Stimulated activated CD8-positive, alpha-beta memory T cell treated with anti-CD3 and anti-CD28 coated beads, Interleukin-4, amount 100 ng/mL, for 24 hours (primary cell): ENCODE data around the gene ADAM15.
A peak's percentile ranks its signal among the peaks of the same experiment; 100 is the strongest.

Source experiments
- DNase-seq: peaks from one replicate; pipeline ENCODE4 v3.0.0-alpha.2; 2020; ENCODE audit warnings: low read depth

The ADAM15 gene

GRCh38 chr1:155086128-155086741 is 35.1 kb downstream of the ADAM15 start:
- DNase-seq, result peak; percentile 68

GRCh38 chr1:155086856-155087535 is 35.9 kb downstream of the ADAM15 start:
- DNase-seq, result no peak

GRCh38 chr1:155091071-155092051 is 40.2 kb downstream of the ADAM15 start:
- peak; percentile 70 for DNase-seq

DNA sequence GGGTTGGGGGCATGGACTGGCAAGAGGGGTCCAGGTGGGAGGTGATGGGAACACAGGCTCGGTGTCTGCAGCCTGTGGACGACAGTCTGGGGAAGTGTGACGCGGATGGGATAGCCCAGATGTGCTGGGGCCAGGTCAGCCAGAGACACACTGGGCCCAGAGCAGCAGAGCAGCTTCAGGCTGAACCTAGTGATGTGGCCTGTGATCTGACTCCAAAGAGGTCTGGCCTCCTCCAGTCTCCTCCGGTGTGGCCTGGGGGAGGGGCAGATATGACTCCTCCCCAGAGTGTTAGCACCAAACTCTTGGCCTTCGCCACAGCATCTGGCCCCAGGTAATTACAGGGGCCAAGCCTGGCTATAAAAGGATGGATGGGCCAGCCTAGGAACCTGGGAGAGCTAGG is 41.0 kb downstream of the ADAM15 start:
- no peak for DNase-seq

DNA sequence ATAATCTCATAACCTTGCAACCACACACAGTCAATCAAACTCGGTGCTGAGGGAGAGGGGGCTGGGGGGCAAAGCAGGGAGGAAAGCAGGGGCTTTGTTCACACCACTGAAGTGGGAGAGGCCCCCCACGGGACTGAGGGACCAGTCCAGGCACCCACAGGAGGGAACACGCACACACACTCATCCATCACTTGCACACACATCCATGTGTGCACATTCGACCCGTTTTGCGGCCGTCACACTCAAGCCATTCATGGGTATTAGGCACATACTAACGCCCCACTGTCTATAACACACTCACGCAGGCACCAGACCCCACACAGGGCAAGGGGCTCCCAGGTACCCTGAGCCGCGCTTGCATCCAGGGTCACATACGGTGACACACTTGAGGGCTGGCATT is 41.5 kb downstream of the ADAM15 start:
- DNase-seq, result no peak

GRCh38 chr1:155093911-155094621 is 43.0 kb downstream of the ADAM15 start:
- no peak for DNase-seq

DNA sequence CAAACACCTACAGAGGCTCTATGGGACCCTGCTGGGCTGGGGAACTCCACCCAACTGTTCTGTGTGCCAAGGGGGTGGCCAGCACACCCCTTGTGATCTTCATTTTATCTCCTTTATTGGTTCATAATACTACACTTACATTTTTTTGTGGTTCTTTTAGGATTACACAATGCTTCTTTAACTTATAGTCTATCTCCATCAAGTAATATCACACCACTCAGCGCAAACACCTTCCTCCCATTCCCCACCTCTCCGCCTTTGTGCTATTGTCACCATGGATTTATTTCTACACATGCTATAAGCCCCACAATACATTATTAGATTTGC is 43.5 kb downstream of the ADAM15 start:
- no peak for DNase-seq

DNA sequence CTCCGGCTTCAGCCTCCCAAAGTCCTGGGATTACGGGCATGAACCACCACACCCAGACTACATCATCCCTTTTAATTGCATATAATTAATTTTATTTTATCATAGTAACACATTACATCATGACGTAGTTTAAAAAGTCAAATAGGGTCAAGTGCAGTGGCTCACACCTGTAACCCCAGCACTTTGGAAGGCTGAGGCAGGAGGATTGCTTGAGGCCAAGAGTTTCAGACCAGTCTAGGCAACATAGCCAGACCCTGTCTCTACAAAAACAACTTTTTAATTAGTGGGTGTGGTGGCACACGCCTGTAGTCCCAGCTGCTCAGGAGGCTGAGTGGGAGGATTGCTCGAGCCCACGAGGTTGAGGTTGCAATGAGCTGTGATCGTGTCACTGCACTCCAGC is 48.2 kb downstream of the ADAM15 start:
- no peak for DNase-seq

DNA sequence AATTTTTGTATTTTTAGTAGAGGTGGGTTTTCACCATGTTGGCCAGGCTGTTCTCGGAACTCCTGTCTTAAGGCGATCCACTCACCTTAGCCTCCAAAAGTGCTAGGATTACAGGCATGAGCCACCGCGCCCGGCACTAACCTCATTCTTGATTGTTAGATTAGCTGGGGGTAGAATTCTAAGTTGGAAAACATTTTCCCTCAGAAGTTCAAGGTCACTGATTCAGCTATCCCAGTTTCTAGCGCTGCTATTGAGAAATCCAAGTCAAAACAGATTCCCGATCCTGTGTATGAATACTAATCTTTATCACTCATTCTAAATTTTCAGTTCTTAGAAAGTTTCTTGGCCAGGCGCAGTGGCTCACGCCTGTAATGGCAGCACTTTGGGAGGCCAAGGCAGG is 52.2 kb downstream of the ADAM15 start:
- no peak for DNase-seq

GRCh38 chr1:155104605-155105534 is 53.8 kb downstream of the ADAM15 start:
- DNase-seq, result no peak

- DNase-seq, result no peak
These were observed 54.5 kb downstream of the ADAM15 start for GRCh38 chr1:155105604-155106011.

DNA sequence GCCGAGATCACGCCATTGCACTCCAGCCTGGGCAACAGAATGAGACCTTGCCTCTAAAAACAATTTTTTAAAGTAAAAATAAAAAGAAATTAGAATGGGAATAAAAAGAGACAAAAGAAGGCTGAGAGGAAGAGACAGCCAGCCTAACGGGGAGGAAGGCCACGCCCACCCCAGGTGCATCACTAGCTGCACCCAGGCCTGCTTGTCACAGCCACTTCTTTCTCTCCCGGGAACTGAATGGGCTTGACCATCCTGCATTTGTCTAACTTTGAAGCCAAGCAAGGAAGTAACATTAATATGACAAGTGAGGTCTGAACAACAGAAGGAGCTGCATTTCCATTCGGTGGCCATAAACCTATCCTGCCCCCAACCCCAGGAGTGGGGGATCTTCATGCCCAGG is 55.7 kb downstream of the ADAM15 start:
- no peak for DNase-seq

DNA sequence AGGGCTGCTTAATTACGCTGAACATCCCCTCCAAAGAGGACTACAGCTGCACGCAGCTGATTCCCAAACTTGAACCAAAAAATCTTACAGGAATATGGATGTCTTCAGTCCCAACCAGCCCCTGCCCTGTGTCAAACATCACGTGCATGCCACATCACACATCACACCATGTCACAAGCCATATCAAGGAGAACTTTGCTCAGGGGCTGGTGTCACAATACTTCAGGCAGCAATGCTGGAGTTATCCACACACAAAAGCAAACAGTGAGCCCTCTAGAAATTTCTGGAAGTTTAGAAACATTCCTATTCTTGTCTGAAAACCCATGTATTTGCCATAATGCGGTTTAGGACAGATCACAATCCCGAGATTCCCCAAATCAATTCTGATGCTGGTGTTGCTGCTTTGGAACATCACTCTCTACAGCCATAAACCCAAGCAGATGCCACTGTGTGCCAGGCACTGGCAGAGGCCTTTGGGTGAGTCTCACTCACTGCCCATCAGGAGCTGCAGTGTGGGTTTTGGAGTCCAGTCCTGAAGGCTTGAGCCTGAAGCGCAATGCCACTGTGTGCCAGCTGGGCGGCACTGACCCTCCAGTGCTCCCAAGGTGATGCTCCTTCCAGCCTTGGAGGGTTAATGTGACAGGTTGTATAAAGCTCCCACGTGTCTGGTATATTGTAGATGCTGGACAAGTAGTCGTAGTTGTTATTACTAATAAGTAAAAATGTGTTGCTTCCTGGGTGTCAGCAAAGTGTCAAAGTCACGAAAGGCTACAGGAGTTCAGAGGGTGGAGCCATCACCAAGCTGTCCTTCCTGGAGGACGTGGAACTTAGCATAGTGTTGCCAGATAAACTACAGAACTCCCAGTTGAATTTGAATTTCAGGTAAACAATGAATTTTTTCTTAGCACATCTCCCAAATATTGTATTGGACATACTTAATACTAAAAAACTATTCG is 56.5 kb downstream of the ADAM15 start:
- DNase-seq, result no peak

DNA sequence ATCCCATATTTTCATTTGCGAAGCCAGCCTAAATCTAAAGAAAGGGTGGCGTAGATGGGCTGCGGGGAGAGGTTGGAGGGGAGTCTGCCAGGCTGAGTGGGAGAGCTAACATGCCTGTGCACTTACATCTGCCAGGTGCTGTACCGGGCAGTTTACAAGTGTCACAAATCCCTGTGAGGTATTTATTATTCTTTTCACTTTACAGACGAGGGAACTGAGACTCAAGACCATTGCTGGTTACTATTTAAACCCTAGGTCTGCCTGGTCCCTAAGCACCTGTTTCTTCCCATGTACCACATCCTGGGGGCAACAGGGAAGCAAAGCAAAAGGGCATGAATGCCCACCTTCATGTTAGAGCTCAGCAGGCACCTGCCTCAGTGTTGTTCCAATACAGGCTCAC is 57.2 kb downstream of the ADAM15 start:
- DNase-seq, result no peak

GRCh38 chr1:155110381-155110780 is 59.3 kb downstream of the ADAM15 start:
- DNase-seq, result no peak

DNA sequence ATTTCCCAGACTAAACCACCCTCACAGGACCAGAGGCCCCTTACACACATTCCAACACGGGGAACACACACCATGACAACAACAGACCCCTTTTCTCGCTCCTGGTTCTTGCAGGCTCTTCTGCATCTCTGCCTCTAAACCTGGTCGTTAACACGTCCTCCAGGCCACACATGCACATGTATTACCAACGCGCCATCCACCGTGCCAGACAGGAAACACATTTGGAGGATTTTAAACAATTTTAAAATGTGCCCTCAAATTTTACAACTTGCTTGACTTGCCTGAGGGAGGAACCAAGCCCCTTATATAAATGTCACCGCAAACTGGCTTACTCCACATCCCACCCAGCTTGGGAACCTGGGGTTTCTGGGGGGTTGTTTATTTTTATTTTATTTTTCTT is 59.7 kb downstream of the ADAM15 start:
- DNase-seq, result no peak
